Heart left ventricle (tissue), 13 donors: ENCODE measurements around the gene HDAC7.

Experiments used
- POLR2A ChIP-seq, 2 donors: fragments of 450-650 bp; IDR thresholded peaks; one replicate each; pipeline ENCODE4 v1.6.1; 2017; ENCODE audit warnings: antibody characterized with exemption in 2 of 2, mild to moderate bottlenecking in 2 of 2, moderate library complexity in 2 of 2
- TF ChIP-seq, protein P1 (sequence below), 12 donors: fragments of 200-600 bp; sonication (generic) in 4 of 12; IDR thresholded peaks; one replicate each; pipeline versions ENCODE4 v1.5.0 to v1.8.0; 2018 to 2022; ENCODE audit warnings: antibody characterized with exemption in 12 of 12, mild to moderate bottlenecking in 5 of 12
- donor health status: ischemic (EF 13 %, LVEDD 7.1; RV severe dilation, severe dysfunction).
- donor health status: DM: no; HTN: yes; CAD: no.
- donor health status: DM: no; HTN: no; CAD: no.
- donor health status: ischemic (EF 25% LVEDD 6.9; RV normal size, moderate dysfunction).
- donor health status: ischemic (EF 25% LVEDD 5.7; RV mildly dilated, moderate dysfunction).
- donor health status: ischemic (EF 35%, LVEDD 5.7; RV mildly dilated, moderate dysfunction).
- donor health status: nonischemic (EF 11% LVEDD 7.7; RV severe dilation, severe dysfunction).
- donor health status: DM: yes; HTN: yes; CAD: no.
- donor health status: PGD.
- donor health status: ischemic (EF 29% LVEDD 5.4; RV normal size, mild dysfunction).
- donor health status: nonischemic (EF 23%, LVEDD 6.1; RV moderate dilation, normal function).

DNA sequence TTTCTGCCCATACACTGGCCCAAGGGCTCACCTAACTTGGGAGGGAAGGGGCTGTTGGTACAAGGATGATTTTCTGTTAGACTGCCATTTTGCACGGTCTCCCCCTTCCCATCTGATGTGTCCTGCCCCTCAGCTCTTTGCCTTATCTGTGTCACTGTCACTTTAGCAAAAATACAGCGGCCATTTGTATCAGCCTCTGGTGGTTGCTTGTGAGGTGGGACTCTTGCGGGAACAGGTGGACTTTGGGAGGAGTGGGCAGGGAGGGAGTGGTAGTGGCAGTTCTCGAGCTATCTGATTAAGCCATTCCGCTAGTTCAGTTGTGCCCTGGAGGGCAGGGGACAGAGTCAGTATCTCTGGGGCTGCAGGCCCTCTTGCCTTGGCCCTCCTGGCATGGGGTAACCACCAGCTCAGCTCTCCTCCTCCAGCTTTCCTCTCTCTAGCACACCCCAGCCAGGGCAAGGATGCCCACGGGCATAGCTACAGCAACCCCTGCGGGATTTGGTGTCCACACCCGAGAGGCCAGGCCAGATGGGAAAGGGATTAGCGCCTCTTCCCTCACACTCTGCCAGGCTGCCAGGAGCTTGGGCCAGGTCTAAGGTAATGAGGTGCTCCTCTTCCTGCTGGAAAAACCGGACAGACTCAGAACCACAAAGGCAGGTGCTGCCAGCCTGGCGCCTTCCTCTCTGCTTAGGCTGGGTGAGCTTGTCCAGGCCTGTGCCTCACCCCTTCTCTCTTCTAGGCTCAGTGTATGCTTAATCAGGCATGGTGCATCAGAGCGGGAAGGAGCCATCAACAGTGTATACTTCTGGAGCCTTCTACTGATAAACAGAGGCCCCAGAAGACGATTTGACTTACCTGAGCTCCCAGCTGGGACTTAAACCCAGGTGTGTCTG, 38.0 kb downstream of the HDAC7 start:
- TF ChIP-seq, protein P1, sequence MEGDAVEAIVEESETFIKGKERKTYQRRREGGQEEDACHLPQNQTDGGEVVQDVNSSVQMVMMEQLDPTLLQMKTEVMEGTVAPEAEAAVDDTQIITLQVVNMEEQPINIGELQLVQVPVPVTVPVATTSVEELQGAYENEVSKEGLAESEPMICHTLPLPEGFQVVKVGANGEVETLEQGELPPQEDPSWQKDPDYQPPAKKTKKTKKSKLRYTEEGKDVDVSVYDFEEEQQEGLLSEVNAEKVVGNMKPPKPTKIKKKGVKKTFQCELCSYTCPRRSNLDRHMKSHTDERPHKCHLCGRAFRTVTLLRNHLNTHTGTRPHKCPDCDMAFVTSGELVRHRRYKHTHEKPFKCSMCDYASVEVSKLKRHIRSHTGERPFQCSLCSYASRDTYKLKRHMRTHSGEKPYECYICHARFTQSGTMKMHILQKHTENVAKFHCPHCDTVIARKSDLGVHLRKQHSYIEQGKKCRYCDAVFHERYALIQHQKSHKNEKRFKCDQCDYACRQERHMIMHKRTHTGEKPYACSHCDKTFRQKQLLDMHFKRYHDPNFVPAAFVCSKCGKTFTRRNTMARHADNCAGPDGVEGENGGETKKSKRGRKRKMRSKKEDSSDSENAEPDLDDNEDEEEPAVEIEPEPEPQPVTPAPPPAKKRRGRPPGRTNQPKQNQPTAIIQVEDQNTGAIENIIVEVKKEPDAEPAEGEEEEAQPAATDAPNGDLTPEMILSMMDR (IDR thresholded peaks at IDR 0.05), result no peak
- no peak for TF ChIP-seq POLR2A (IDR thresholded peaks at IDR 0.05)
